OCI-LY3 (cell line): ENCODE data around the gene OGFR.

Experiments used
- CTCF ChIP-seq: fragments of 200-600, 300-600 bp; sonication (generic); IDR thresholded peaks from 2 replicates; pipeline ENCODE4 v1.5.1; 2014; ENCODE audit warnings: antibody characterized with exemption, low read length, low read depth
- EZH2phosphoT487 ChIP-seq: fragments of 200-600 bp; shearing (Covaris generic); IDR thresholded peaks from 2 replicates; pipeline ENCODE4 v1.6.1; 2018; ENCODE audit warnings: antibody characterized with exemption, mixed run types, low read depth

DNA sequence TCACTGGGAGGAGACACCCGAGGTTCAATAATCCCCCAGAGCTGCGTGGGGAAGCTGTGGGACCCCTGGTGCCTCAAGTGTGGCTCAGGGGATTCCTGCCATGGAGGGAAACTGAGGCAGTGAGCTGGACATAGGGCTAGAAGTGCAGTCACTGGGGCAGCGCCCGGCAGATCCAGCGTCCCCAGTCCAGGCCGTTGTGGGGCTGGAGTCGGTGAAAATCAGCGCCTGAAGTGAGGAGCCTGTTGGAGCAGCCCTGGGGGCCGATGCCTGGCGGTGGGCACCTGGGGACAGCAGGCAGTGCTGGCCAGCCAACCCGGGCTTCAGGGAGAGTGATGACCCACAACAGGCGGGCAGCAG, 10.1 kb downstream of the OGFR start:
- TF ChIP-seq CTCF (no peak), EZH2phosphoT487 (no peak)
